Hippocampal formation (tissue), 2 donors: Measurements from ENCODE around the gene NUFIP1.
"Not testable (repeated sequence)": the region's sequence is repeated elsewhere in the genome, so short reads cannot be mapped to it uniquely, and the experiment has no call there.

Source experiments
- DNase-seq, 2 donors: peaks; one replicate each; lab custom pipeline; 2025; lab: John Stamatoyannopoulos, UW

The NUFIP1 gene

DNA sequence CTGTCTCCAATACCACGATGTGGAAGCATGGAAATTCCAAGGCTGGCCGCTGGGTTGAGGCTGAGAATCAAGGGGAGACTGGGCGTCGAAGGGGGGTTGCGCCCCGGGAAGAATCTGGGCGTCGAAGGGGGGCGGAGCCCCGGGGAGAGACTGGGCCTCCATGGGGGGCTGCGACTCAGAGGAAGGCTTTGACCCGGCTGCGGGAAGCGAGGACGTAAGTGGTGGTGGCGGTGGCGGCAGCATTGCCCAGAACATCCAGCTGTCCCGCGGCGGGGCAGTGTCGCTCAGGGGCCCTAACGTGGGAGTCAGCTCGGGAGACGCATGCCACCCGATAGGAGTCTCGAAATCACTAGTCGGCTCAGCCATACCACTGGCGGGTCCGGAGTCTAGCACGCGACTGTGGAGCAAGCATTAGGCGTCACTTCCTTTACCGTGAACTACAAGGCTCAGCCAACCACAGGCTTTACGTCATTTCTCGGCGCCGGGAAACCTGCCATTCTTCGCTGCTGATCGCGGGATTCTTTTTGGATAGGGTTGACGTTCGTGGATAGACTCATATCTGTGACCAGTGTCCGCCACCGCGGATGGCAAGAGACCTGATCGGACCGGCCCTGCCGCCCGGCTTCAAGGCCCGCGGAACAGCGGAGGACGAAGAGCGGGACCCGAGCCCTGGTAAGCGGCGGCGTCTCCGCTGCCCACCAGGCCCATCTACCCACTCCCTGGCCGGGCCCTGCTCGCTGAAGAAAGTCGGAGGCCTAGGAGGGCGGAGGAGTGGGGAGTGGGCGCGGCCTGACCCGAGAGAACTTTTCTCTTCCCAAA is at the start of gene NUFIP1, which contains the start of gene GPALPP1:
TSS of gene NUFIP1 (minus strand) at position 401 of the 819 bp plus-strand sequence. CDS start at position 366, 35 bp downstream.
TSS of gene GPALPP1 (plus strand) at position 468 of the 819 bp plus-strand sequence. CDS start at position 585, 117 bp downstream.
- peak; percentile 86 to 91 for DNase-seq

DNA sequence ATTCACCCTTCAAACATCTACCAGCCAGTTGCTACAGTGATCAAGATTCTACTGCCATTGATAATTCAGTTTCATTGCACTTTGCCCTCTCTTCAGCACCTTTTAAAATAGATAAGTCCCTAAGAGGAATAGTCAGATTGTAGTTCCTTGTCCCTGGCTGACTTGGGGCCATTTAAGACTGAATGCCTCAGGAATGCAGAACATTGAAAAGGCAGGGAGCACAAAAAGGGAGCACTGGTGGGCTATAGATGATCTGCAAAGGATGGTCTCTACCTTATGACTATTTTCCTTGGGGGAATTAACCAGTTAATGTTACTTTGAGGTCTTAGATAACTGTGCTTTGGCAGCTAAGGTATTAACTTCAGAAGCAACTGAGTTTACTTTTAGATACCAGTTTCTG is 46.9 kb upstream of the NUFIP1 start:
- no peak for DNase-seq

DNA sequence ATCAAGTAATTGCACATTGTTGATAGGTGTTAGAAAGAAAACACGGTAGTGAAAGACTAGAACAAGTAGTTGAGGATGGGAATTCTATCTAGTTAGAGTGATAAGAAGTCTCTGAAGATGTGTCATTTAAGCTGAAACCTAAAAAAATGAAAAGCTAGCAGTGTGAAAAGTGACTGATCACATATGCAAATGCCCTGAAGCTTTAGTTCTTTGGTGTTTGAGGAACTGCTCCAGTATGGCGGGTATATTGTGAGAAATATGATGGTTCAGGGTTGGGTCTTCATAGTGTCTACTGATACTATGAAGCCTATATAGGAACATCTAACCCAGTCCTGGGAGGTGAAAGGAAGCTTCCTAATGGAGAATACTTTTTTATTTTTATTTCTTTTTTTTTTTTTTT is 45.1 kb upstream of the NUFIP1 start:
- no peak for DNase-seq

DNA sequence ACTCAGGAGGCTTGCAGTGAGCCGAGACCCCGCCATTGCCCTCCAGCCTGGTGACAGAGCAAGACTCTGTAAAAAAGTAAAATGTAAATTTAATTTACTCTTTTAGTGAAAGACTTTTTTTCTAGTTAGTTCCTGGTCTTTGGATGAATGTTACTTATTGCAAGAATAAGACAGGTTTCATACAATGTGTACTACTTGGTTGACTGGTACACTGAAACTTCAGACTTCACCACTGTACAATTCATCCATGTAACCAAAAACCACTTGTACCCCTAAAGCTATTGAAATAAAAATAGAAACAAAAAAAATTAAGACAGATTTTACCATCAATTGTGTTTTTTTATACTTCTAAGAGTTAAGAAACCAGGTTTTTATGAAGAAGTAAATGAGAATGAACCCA is 35.6 kb upstream of the NUFIP1 start:
- DNase-seq: no peak

DNA sequence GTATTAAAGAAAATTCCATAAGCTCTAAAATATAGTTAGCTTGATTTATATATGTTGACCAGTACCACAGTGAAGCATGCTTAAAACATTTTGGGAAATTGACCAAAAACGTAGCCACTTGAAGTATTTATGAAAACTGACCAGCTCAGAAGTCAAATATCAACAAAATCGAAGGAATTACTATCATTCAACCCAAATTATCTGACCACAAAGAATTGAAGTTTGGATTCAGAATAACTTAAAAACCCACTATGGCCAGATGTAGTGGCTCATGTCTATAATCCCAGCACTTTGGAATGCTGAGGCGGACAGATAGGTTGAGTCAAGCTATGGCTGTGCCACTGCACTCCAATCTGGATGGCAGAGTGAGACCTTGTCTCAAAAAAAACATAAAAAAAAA is 32.0 kb upstream of the NUFIP1 start:
- no peak for DNase-seq

DNA sequence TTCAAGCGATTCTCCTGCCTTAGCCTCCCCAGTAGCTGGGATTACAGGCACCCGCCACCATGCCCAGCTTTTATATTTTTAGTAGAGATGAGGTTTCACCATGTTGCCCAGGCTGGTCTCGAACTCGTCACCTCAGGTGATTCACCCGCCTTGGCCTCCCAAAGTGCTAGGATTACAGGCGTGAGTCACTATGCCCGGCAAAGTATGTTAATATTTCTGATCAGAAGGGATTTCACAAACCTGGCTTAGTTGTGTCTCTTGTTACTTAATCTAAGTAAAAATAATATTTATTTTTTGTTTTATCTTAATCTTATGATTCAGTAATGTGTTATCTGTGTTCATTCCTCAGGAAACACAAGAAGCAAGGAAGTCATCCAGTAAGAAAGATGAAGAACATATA is 30.7 kb upstream of the NUFIP1 start:
- not testable (repeated sequence) for DNase-seq

DNA sequence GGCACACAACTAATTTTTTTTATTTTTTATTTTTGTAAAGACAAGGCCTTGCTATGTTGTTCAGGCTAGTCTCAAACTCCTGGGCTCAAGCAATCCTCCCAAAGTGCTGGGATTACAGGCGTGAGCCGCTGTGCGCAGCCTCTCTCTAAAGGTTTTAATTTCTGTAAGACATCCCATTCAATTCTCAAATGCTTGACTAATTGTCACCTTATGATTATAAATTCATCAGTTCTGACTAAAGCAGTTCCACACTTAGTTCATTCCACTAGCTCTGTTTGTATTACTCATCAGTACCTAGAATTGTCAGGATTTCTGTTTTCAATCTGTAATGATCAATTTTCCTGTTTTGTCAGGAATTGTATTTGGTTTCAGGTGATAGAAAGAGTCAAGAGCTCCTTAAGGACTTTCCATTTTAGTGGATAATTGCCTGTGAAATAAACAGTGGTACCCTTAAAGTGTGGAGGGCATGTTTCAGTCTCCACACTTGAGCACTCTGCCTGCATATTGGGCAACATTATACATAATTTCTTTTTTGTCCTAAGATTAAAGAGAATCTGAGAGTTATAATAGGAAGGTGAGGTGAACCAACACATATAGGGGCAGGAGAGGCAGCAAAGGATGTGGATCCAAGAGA is 27.6 kb upstream of the NUFIP1 start:
- no peak for DNase-seq

DNA sequence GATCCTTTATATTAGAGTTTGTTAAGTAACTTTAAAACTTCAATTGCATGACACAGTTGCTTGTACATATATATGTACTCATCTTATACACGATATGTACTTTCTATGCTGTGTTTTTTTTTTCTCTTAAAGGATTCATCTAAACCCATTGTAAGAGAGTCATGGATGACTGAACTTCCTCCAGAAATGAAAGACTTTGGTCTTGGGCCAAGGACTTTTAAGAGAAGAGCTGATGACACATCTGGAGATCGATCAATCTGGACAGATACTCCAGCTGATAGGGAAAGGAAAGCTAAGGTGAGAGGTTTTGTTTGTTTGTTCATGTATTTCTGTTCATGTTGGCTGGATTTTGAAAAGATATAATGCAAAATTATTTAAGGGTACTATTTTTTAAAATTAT is 26.0 kb upstream of the NUFIP1 start:
- no peak for DNase-seq

DNA sequence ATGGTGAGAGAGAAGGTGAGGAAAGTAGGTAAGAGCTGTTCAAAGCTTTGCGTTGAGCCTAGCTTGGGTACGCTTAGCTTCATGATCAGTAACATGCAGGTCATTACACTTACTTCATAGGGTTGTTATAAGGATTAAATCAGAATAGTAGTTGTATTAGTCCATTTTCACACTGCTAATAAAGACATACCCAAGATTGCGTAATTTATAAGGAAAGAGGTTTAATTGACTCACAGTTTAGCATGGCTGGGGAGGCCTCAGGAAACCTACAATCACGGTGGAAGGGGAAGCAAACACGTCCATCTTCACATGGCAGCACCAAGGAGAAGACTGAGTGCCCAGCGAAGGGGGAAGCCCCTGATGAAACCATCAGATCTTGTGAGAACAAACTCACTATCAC is 21.9 kb upstream of the NUFIP1 start:
- DNase-seq: no peak

DNA sequence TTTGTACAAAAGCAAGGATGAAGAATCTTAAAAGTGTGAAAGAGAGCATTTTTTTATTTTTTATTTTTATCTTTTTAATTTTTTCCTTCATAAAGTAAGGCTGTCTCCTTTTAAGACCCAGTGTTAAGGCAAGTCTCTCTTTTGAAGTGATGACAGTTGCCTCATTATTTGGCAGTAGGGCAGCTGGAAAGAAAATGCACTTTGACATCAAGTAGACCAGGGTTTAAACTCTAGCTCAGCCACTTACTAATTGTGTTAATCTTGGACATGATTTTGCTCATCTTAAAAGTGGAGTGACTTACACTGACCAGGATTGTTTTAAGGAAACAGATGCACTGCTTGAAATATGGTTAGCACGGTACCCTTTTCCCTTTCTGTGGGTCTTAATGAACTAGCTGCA is 18.6 kb upstream of the NUFIP1 start:
- no peak for DNase-seq

DNA sequence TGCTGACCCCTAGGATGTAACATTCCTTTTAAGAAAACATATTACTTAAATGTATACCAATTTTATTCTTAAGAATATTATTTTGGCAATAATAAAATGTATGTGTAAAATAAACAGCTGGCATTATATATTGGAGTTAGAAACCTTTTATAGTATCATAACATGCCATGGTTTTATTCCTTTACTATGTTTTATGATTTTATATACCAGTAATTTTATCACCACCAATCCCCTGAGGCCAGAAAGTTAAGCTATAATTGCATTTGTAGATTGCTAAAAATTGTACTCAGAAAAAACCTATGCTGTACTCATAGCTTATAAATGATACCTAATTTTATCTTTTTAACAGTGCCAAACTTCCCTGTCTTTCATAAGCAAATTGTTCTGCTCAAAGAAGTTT is 18.0 kb upstream of the NUFIP1 start:
- no peak for DNase-seq

DNA sequence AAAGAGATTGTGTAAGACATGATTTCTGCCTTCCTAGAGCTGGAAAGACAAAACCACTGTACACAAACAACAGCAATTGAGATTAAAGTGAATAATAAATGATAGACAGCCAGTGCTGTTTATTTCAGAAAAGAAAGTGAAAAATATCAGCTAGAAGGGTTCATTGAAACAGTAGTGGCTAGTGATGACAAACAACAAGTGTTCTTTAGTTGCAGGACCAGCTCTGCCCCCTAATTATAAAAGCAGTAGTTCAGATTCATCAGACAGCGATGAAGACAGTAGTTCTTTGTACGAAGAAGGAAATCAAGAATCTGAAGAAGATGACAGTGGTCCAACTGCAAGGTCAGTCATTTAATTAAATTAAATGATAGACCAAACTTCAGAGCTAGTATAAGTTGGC is 14.8 kb upstream of the NUFIP1 start:
- DNase-seq: no peak

DNA sequence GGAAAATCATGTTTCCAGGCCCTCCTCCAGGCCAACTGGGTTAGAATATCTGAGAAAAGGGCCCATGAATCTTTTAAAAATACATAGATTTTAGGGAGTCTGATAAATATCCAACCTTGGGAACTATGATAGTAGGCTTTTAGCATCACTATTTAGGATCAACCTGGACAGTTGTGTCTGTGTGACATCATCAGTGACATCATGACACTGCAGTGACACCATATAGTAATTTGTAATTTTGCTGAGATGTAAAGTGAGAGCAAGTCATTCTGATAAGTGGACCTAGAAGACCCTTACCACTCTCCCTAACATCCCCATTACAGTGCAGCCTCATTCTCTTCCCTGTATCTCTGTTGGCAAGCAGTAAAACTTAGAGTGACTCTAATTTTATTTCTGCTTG is 14.1 kb upstream of the NUFIP1 start:
- DNase-seq: no peak

DNA sequence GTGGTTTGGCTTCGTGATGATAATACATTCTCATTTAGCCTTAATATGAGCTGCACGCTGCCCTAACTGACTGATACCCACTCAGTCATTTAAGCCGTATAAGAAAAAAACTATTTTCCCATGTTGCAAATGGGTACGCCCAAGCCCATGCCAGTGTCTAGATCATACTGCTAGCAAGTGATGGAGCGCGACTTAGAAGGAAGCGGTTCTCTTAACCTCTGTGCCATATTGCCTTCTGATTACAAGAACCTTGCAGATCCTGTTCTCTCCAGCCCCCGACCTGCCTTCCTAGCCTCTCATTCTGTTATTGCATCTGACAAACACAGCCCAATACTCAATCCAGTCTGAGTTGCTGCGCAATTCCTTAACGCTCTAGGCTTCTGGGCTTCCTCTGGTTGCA is 670 bp upstream of the NUFIP1 start:
- no peak for DNase-seq

DNA sequence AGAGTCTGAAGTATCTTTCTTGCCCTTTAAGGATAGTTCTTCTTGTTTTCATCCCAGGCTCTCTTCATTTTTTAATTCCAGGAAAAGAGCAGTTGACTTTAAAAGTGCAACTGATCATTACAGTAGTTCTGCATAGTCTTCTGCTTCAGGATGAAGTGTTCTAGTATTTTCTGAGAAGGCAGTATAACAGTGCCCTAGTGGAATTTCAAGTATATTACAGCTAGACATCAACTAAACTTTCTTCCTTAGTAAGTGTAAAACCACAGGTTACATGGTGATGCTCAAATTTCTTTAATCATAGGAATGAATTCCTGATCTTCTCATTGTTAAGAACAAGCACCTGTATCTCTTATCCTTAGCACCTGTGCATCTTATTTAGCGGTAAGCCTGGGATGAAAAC is 10.9 kb downstream of the NUFIP1 start:
- DNase-seq: no peak

DNA sequence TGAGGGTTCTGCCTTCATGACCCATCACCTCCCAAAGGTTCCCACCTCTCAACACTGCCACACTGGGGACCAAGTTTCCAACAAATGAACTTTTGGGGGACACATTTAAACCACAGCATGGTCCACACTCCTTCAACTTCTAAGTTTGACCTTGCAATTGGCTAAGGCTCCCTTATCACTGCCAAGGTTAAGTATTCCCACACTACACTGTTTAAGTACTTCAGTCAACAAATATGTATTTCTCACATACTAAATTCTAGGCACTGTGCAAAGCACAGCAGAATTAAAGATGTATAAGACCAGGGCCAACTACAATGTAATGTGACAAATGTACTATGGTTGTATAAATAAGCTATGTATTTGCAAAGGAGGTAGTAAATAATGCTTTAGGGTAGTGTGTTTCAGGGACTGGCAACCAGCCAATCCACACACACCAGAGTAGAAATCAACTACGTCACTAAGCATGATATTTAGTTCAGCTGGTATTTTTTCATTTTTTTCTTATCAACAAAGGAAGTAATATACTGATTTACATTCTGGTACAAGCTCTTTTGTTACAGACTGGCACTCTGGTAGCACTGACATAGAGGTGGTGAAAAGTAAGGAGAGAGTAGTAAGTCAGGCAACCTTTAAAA is 12.2 kb downstream of the NUFIP1 start:
- DNase-seq: no peak

DNA sequence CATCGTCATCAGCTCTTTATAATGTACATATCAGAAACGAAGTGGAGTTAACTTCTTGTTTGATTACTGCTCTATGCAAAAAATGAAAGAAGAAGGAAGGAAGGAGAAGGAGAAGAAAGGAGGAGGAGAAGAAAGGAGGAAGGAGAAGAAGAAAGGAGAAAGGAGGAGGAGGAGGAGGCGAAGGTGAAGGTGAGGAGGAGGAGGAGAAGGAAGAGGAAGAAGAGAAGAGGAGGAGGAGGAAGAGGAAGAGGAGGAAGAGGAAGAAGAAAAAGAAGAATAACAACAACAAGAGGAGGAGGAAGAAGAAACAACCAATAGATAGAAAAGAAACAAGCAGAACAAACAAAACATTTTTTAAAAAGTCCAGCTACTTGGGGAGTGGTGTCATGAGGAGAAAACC is 13.1 kb downstream of the NUFIP1 start:
- no peak for DNase-seq

DNA sequence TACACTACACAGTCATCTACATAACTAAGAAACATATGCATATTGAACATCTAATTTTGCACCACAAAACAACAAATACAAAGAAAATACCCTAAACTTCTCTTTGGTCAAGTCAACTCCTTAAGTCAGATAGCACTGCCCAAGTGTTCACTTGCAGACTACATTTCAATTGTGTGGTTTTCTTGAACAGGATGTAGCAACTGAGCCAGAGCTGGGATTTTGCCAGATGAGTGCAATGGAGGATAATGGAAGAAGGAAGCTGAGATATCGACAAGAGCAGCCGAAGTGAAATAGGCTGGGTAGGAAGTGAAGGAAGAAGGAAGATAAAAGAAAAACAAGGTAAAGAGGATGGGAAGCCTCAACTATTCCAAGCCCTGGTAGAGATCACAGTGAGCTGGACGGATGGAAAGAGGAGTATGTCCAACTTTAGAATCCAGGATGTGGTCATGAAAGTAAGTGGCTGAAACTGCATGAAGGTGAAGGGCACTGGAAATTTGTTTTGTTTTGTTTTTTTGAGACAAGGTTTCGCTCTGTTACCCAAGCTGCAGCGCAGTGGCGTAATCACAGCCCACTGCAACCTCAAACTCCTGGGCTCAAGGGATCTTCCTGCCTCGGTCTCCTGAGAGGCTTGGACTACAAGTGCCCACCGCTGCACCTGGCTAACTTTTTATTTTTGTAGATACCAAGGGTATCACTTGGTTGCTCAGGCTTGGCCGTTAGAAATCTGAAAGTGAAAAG is 15.0 kb downstream of the NUFIP1 start:
- no peak for DNase-seq

DNA sequence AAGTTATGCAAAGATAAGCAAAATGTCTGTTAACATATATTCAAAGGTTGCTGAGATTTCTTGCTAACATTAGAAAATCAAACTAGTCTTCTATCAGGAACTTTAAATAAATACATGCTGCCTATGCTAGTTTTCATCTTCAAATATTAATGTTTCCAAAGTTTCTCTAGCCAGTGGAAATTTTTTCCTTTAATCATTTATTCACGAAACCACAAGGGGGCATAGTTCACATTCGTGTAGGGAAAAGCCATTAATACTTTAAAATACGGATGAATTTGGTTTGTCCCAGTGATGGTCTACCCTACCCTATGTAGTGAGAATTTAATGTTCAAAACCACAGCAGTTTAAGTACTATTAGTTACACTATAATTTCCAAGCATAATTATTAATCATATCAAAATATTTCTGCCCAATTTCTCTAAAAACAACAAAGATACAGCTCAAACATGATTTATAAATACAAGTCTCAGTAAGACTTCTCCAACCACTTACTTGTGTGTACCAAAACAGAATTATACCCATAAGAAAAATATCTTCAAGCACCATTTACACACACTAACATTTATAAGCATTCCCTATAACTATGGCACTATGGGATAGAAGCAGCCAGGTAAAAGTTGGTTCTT is 16.2 kb downstream of the NUFIP1 start:
- peak in 1 of 2 donors; percentile 22 for DNase-seq

DNA sequence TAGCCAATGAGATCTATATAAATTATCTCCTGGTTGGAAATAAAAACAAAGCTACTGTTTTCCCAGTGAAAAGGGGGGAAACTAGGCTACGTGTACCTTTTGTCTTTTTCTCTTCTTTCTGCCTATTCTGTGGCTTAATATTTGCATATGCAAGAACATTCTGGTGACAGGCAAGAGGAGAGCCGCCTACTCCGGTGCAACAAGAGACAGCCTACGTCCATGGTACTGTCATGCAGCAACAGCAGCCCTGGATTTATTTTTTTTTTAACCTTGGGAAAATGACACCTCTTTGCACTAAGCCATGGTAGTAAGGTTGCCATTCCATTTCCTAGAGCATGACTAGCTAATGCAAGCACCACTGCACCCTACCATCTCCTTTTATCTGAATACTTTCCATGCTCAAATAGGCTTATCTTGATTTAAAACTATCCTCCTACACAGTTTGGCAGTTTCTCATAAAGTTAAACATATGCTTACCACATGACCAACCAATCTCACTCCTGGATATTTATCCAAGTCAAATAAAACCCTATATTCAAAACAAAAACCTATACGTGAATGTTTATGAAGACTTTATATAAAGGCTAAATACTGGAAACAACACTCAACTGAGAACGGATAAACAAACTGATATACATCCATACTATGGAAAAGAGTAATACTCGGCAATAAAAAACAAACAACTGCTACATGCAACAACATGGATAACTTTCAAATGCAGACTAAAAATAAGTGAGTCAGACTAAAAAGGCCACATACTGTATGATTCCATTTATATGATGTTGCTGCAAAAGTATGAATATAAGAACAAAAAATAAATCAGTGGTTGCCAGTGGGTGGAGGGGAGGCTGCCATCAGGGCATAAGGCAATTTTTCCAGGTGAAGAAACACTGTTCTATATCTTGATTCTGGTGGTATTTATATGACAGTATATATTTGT is 17.3 kb downstream of the NUFIP1 start:
- peak in 1 of 2 donors; percentile 3 for DNase-seq
